Forelimb muscle (tissue), 1 donor: Measurements from ENCODE around the gene POPDC2. TPM values are rescaled to one million over a fixed set of nuclear protein-coding genes. Genes with fewer than 3 reads are reported as not detected.

Experiments used
- DNase-seq: peaks from one replicate; pipeline ENCODE4 v3.0.0-alpha.2; 2013; ENCODE audit warnings: low read depth
- polyA plus RNA-seq: library from polyadenylated mRNA; unstranded; fragments of 120-200 nt; gene quantifications from one replicate; pipeline ENCODE4 v1.2.1, GENCODE V29; 2013; ENCODE audit not compliant: insufficient read length

Gene POPDC2
- polyA plus RNA-seq, 1 donor, result 38.2 TPM

GRCh38 chr3:119669906-119670570 is 9.6 kb upstream of the POPDC2 start:
- no peak for DNase-seq

GRCh38 chr3:119665954-119666559 is 5.7 kb upstream of the POPDC2 start:
- no peak for DNase-seq

GRCh38 chr3:119664850-119665379 is 4.5 kb upstream of the POPDC2 start:
- no peak for DNase-seq

- DNase-seq, result no peak
Measured at GRCh38 chr3:119664370-119664769, 4.0 kb upstream of the POPDC2 start.

GRCh38 chr3:119663885-119664284 is 3.5 kb upstream of the POPDC2 start:
- no peak for DNase-seq

GRCh38 chr3:119662604-119663373 is 2.4 kb upstream of the POPDC2 start:
- no peak for DNase-seq

- no peak for DNase-seq
Measured at GRCh38 chr3:119659606-119660291, 640 bp downstream of the POPDC2 start.

- no peak for DNase-seq
Measured at GRCh38 chr3:119658994-119659393, 1.4 kb downstream of the POPDC2 start.

- no peak for DNase-seq
Measured at GRCh38 chr3:119657887-119658702, 2.3 kb downstream of the POPDC2 start.

- no peak for DNase-seq
Measured at GRCh38 chr3:119653876-119654275, 6.5 kb downstream of the POPDC2 start.

GRCh38 chr3:119652306-119653033 is 7.9 kb downstream of the POPDC2 start:
- DNase-seq, result no peak

GRCh38 chr3:119649761-119650160 is 10.6 kb downstream of the POPDC2 start:
- DNase-seq, result no peak

GRCh38 chr3:119647843-119648575 is 12.4 kb downstream of the POPDC2 start:
- DNase-seq, result no peak

- DNase-seq, result no peak
Measured at GRCh38 chr3:119647171-119647570, 13.2 kb downstream of the POPDC2 start.

GRCh38 chr3:119645813-119646212 is 14.6 kb downstream of the POPDC2 start:
- no peak for DNase-seq

GRCh38 chr3:119644481-119644880 is 15.9 kb downstream of the POPDC2 start:
- no peak for DNase-seq

- no peak for DNase-seq
Measured at GRCh38 chr3:119643528-119643927, 16.9 kb downstream of the POPDC2 start.

- no peak for DNase-seq
Measured at GRCh38 chr3:119642746-119643473, 17.5 kb downstream of the POPDC2 start.

- DNase-seq, result no peak
Measured at GRCh38 chr3:119641416-119641815, 19.0 kb downstream of the POPDC2 start.
